ENCODE data around the gene CLECL1.
A peak's percentile ranks its signal among the peaks of the same experiment; 100 is the strongest.
"Not testable (repeated sequence)": the region's sequence is repeated elsewhere in the genome, so short reads cannot be mapped to it uniquely, and the experiment has no call there.

Gene CLECL1

GRCh38 chr12:9718968-9719367, 13.9 kb downstream of the CLECL1 start:
- DNase-seq: no peak

DNA sequence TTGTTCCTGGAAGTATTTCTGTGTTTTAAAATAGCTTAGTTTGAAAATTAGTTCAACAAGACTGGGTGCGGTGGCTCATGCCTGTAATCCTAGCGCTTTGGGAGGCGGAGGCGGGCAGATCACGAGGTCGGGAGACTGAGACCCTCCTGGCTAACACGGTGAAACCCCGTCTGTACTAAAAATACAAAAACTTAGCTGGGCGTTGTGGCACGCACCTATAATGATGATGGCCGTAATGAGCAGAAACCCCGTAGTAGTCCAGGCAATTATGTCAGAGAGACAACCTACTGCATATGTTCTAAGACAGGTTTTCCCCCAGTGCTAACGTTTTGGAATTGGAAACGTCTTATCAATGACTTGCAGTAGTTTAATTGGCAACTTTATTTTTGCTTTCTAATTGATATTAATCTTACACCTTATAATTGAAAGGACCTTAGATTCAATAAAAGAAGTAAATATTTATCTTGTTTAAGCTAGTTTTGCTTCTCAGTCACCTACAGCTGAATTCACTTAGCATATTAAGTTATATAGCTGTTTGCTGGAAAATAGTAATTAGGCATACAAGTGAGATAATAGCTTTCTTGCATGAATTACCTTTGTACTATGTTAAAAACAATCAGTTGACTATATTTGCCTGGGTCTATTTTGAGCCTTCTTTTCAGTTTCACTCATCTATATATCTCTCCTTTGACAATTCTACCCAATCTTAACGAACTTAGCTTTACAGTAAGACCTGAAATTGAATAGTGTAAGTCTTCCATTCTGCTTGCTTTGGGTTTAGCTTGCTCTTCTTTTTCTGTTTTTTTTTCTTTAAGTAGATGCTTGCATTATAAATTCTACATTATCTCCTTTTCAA, 15.6 kb downstream of the CLECL1 start:
- DNase-seq: no peak

GRCh38 chr12:9713032-9713558, 19.8 kb downstream of the CLECL1 start:
- DNase-seq: not testable (repeated sequence)

GRCh38 chr12:9711664-9712063, 21.2 kb downstream of the CLECL1 start:
- no peak for DNase-seq

GRCh38 chr12:9710584-9711375, 22.1 kb downstream of the CLECL1 start:
- no peak for DNase-seq

GRCh38 chr12:9708853-9709252, 24.0 kb downstream of the CLECL1 start:
- DNase-seq: no peak

DNA sequence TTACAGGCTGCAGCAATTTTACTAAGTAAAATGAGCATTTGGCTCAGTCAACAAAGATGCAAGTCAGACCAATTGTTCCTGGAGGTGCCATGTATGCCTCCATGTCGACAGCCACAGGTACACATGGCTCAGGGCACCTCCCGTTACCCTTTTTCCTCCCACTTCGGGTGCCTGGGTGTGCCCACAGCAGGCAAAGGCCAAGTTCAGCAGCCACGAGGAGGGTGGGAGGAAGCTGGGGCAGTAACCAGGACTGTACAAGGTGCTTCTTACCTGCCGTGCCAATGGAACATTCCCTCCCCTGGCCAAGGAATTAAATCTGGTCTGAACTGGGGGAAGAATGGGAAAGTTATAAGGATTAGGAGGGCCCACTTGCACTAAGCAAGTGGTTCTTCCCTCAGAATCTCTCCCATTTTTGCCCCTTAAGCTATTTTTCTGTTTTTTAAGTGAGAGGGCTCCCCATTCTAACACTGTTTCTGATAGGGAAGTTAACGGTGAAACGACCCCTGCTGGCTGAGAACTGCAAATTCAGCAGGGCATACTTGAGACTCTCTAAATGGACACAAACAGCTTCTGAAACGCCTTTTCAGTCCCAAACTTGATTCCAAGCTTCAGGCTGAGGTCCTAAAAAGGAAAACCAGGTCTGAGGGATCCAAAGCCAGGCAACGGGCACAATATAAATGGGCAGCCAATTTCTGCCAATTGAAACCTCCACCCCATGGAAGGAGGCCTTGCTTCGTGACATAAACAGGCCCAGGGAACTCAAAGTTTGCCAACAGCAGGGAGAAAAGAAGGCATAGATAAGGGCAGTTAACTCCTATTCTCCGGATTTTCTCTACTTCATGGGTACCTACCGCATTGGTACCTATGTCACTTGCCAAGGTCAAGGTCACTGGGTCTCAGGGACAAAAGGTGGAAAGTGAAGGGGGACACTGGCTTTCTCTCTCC, 24.8 kb downstream of the CLECL1 start:
- peak; percentile 77 for DNase-seq

DNA sequence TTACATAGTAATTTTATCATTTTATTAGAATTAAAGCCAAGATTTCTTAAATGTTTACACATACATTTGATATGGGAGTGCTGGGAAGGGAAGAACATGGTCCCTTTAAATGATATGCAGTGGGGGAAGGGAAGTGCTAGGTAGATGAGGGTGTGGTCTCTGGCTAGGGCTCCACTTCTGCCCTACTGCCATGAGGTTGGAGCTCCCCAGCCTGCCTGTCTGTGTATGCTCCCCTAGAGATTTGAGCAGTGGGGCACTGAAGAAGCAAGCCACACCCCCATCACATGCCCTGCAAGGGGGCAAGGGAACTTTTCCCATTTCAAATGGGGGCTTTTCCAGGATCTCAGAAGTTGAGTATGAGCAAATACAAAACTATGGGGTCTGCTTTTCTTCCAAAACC, 25.5 kb downstream of the CLECL1 start:
- peak; percentile 38 for DNase-seq

DNA sequence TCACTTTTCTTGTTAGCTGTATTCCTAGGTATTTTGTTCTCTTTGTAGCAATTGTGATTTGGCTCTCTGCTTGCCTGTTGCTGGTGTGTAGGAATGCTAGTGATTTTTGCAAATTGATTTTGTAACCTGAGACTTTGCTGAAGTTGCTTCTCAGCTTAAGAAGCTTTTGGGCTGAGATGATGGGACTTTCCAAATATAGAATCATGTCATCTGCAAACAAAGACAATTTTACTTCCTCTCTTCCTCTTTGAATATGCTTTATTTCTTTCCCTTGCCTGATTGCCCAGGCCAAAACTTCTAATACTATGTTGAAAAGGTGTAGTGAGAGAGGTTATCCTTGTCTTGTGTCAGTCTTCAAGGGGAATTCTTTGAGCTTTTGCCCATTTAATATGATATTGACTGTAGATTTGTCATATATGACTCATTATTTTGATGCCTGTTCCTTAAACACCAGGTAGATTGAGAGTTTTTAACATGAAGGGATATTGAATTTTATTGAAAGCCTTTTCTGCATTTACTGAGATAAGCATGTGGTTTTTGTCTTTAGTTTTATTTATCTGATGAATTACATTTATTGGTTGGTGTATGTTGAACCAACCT, 26.7 kb downstream of the CLECL1 start:
- no peak for DNase-seq

- DNase-seq: not testable (repeated sequence)
Observed at GRCh38 chr12:9704561-9704960, 28.3 kb downstream of the CLECL1 start.

DNA sequence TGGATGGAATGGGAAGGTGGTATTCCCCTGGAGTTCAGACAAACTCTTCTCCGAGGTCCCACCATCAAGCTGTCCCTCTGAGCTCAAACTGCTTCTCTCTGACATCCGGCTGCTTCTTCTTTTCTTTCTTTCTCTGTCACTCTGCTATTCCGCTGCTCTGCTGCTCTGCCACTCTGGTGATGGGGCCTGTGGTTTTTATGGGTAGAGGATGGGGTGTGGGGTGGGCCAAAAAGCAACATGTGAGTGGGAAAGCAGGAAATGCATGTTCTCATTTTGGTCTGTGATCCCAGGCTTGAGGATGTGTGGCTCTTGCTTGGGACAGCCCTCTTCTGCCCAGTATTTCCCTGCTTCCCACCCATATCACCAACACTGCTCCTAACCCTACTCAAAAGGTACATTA, 30.6 kb downstream of the CLECL1 start:
- DNase-seq: peak; percentile 55

GRCh38 chr12:9701380-9702154, 31.3 kb downstream of the CLECL1 start:
- DNase-seq: peak; percentile 32

DNA sequence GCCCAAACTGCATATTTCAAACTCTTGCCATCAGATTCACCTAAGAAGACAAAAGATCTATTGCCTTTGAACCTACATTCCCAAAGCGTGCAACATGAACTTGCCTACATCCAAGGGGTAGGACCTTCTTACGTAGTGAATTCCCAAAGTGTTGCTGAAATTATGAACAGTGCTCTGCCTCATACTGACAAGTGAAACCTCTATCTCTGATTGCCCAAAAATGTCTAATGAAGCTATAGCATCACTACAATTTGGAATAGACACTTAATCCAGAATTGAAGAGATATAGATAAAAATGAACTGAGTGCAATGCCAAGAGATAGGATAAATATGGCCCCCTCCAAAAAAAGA, 32.3 kb downstream of the CLECL1 start:
- no peak for DNase-seq

DNA sequence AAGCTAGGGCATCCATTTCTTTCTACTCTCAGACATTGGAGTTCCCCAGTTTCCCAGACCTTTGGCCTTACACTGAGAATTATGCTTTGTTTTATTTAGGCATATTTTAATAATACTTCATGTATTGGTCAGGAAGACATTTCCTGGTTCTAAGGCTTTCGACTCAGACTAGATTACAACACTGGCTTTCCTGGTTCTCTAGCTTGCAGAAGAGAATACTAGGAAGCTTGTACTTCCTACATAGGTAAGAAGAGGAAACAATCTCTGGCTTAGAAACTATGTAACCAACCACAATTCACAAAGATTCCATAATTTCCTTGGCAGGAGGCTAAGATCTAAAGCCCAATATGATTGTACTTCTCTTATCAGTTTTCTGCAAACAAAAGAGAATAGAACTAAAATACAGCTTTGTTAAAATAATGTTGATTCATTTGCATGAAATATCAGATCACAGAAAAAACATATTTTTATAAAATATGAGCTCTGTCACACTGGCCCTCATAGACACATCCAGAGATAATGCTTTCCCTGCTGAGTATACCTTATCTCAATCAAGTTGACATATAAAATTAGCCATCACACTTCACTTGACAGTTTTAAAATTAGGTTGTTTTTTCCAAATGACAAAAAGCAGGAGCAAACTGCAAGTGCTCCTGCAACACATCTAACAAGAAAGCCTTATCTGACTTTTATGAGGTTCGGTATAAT, 32.8 kb downstream of the CLECL1 start:
- no peak for DNase-seq

DNA sequence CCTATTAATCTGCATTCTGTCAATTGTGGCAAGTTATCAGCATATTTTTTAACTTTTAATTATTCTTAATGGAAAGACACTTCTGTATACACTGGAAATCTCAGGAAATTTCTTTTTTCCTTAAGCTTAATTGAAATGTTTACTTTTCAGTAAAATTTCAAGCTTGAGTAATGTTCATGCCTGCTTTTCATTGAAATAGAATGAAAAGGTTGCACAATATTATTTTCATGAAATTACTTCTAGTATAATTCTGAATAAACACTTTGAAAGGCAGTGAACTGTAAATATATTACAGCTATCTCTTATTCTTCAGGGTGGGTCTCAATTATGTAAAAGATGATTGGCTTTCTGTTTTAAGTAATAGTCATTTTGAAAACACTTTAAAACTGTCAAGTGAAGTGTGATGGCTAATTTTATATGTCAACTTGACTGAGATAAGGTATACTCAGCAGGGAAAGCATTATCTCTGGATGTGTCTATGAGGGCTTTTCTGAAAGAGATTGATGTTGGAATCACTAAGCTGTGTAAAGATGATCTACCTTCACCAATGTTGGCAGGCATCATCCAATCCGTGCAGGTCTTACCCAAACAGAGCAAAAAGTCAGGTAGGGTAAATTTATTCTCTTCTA, 33.5 kb downstream of the CLECL1 start:
- no peak for DNase-seq

DNA sequence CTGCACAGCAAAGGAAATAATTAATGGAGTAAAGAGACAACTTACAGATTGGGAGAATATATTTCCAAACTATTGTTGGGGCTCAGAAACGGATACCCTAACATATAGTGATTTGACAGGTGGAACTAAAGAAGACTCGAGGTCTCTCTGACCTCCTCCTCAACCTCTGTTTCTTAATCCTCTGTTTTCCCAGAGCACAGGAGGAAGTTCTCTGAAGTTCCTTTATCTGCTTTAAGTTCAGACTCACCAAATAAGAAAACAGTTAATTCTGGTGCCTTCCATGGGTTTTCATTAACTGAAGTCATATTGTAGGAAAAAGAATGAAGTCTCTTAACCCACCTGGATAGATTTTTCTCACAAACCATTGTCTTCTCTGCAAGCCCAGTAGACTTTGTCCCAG, 34.2 kb downstream of the CLECL1 start:
- no peak for DNase-seq

DNA sequence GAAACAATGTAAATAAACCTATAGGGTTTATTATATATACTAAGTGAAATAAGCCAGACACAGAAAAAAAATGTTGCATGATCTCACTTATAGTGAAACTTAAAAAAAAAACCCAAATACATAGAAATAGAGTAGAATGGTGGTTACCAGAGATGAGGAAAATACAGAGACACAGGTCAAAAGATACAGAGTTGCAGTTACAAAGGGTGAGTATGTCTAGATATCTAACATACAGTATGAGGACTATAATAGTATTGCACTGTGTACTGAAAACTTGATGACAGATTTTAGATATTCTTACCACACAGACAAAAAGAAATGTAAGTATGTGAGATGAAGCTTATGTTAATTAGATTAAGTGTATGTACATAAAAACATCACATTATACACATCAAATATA, 35.3 kb downstream of the CLECL1 start:
- DNase-seq: no peak

DNA sequence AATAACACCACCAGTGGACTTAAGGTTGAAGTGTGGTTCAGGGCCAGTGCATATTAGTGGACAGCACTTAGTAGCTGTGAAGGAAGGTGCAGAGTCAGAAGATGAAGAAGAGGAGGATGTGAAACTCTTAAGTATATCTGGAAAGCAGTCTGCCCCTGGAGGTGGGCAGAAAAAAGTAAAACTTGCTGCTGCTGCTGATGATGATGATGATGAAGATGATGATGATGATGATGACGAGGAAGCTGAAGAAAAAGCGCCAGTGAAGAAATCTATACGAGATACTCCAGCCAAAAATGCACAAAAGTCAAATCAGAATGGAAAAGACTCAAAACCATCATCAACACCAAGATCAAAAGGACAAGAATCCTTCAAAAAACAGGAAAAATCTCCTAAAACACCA, 37.2 kb downstream of the CLECL1 start:
- not testable (repeated sequence) for DNase-seq

GRCh38 chr12:9695150-9695549, 37.7 kb downstream of the CLECL1 start:
- not testable (repeated sequence) for DNase-seq

GRCh38 chr12:9694241-9694640, 38.7 kb downstream of the CLECL1 start:
- no peak for DNase-seq
